ENCODE data around the gene TCL1B. TPM values are rescaled to one million over a fixed set of nuclear protein-coding genes. Genes with fewer than 3 reads are reported as not detected.

The TCL1B gene
- total and polyA plus RNA-seq, 2 of the 4 experiments (the other 2 are of a cell fraction) = not detected

DNA sequence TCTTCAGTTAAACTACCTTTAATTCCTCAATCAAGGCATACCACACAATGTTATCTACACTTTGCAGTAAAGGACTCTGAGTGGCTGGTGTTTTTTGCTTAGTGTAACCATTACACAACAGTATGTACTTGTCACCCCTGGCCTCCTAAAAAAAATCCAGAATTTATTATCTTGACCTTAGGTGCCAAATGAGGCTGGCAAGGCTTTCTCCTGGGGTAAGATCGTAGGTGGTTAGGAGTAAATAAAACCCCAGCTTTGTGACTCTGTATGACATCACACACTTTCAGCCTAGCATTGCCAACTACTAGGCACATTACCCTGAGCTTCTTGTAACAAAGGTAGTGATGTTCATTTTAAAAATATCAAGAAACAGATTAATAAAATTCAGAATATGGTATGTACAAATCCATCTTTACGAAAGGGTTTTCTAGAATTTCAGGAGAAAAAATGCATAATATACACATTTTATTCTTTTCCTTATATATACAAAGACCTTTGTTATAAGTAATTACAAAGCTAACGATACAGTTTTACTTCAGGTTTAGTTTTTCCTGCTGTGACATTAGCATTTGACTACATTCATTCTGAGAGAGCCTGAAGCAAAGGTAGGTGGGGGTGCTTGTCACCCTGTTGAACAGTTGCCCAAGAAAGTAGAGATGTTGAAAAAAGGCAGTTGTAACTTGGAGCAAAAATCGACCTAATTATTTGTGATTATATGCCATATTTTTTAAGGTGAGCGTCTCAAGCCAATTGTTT is 14.2 kb downstream of the TCL1B start:
- H3K14ac ChIP-seq (replicated peaks; ENCODE audit: low read depth, low read length) = no peak overlapping the region
- H2AK9ac ChIP-seq (replicated peaks; ENCODE audit: low read depth, low read length, poor library complexity) = no peak overlapping the region
- H3K4me3 ChIP-seq (ENCODE audit: insufficient read depth, low read depth, low read length) = no peak overlapping the region
- no peak overlapping the region for H4K91ac ChIP-seq (ENCODE audit: insufficient read depth, low read depth, low read length)
- no peak overlapping the region for H3K23ac ChIP-seq (ENCODE audit: low read depth, low read length)
- no peak overlapping the region for H3K27ac ChIP-seq (ENCODE audit: insufficient read depth, low read length)
- H2AK5ac ChIP-seq (ENCODE audit: low read depth, low read length) = no peak overlapping the region
- H3K4me2 ChIP-seq (ENCODE audit: low read depth, low read length) = no peak overlapping the region
- no peak overlapping the region for H2BK20ac ChIP-seq (ENCODE audit: low read depth, low read length)
- no peak overlapping the region for H3K9ac ChIP-seq (ENCODE audit: low read depth, low read length)
- H3K9me1 ChIP-seq (ENCODE audit: insufficient read depth, low read length) = no peaks in the 10 kb centered on the region
- H3K27me3 ChIP-seq (ENCODE audit: control insufficient read depth, insufficient read depth, low read length) = no peaks in the 10 kb centered on the region
- intact Hi-C loops (cut with micrococcal nuclease) = no loop called here
- H2BK15ac ChIP-seq (ENCODE audit: low read depth, low read length) = no peak overlapping the region
- no peak overlapping the region for H3K4ac ChIP-seq (ENCODE audit: low read depth, low read length)
- H2BK5ac ChIP-seq (ENCODE audit: low read depth, low read length, poor library complexity, severe bottlenecking) = no peak overlapping the region
- no peak overlapping the region for H3K18ac ChIP-seq (ENCODE audit: low read depth, low read length)
- BruUV-seq (replicated peaks) = no TSS peak
- H3K56ac ChIP-seq (ENCODE audit: extremely low read depth, insufficient read depth, low read length) = no peak overlapping the region
- TF ChIP-seq RAD21 (IDR thresholded peaks at IDR 0.05; ENCODE audit: low read length) (no peak), FOS (IDR thresholded peaks at IDR 0.05; ENCODE audit: low read depth, low read length) (no peak), CHD1 (IDR thresholded peaks at IDR 0.05; ENCODE audit: low read depth, low read length) (no peak), MAFK (IDR thresholded peaks at IDR 0.05; ENCODE audit: low read depth, low read length) (no peak), BHLHE40 (IDR thresholded peaks at IDR 0.05; ENCODE audit: low read depth, low read length) (no peak), SMC3 (IDR thresholded peaks at IDR 0.05; ENCODE audit: low read depth, low read length) (no peak), RFX5 (IDR thresholded peaks at IDR 0.05; ENCODE audit: low read depth, low read length) (no peak), MAZ (IDR thresholded peaks at IDR 0.05; ENCODE audit: borderline replicate concordance, low read depth, low read length) (no peak), MXI1 (IDR thresholded peaks at IDR 0.05; ENCODE audit: borderline replicate concordance, low read depth, low read length) (no peak), CEBPB (IDR thresholded peaks at IDR 0.05; ENCODE audit: low read depth, low read length) (no peak)
- TF ChIP-seq, protein P1, sequence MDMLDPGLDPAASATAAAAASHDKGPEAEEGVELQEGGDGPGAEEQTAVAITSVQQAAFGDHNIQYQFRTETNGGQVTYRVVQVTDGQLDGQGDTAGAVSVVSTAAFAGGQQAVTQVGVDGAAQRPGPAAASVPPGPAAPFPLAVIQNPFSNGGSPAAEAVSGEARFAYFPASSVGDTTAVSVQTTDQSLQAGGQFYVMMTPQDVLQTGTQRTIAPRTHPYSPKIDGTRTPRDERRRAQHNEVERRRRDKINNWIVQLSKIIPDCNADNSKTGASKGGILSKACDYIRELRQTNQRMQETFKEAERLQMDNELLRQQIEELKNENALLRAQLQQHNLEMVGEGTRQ (IDR thresholded peaks at IDR 0.05; ENCODE audit: low read depth, low read length) = no peak
- TF ChIP-seq, protein P2, sequence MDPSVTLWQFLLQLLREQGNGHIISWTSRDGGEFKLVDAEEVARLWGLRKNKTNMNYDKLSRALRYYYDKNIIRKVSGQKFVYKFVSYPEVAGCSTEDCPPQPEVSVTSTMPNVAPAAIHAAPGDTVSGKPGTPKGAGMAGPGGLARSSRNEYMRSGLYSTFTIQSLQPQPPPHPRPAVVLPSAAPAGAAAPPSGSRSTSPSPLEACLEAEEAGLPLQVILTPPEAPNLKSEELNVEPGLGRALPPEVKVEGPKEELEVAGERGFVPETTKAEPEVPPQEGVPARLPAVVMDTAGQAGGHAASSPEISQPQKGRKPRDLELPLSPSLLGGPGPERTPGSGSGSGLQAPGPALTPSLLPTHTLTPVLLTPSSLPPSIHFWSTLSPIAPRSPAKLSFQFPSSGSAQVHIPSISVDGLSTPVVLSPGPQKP (IDR thresholded peaks at IDR 0.05; ENCODE audit: borderline replicate concordance, low read depth, low read length) = no peak
- TF ChIP-seq, protein P3, sequence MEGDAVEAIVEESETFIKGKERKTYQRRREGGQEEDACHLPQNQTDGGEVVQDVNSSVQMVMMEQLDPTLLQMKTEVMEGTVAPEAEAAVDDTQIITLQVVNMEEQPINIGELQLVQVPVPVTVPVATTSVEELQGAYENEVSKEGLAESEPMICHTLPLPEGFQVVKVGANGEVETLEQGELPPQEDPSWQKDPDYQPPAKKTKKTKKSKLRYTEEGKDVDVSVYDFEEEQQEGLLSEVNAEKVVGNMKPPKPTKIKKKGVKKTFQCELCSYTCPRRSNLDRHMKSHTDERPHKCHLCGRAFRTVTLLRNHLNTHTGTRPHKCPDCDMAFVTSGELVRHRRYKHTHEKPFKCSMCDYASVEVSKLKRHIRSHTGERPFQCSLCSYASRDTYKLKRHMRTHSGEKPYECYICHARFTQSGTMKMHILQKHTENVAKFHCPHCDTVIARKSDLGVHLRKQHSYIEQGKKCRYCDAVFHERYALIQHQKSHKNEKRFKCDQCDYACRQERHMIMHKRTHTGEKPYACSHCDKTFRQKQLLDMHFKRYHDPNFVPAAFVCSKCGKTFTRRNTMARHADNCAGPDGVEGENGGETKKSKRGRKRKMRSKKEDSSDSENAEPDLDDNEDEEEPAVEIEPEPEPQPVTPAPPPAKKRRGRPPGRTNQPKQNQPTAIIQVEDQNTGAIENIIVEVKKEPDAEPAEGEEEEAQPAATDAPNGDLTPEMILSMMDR (conservative IDR thresholded peaks at IDR 0.05; ENCODE audit: low read depth, low read length) = no peak
- no peaks in the 10 kb centered on the region for H3K79me1 ChIP-seq (ENCODE audit: low read depth in 1 of 2, low read length in 2 of 2)
- H2AFZ ChIP-seq (replicated peaks; ENCODE audit: low read length, poor library complexity) = no peak overlapping the region
- H4K20me1 ChIP-seq (ENCODE audit: insufficient read depth, low read length) = no peaks in the 10 kb centered on the region
- ChIA-PET POLR2A (ENCODE audit: unreplicated experiment) (no interaction called here), CTCF (no interaction called here)
- no CpG with 5 or more reads among the region's 5 CpGs for WGBS, 2 experiments (ENCODE audit: extremely low coverage in 2 of 2, insufficient read length in 1 of 2)
- in situ Hi-C loops (cut with MboI; ENCODE audit: low sequenced_read_pairs) = no loop called here
- DNase-seq (no peak), ATAC-seq (ENCODE audit: low read depth) (no peak)
- H4K5ac ChIP-seq (ENCODE audit: low read depth, low read length) = no peak overlapping the region
- no peaks in the 10 kb centered on the region for H3K36me3 ChIP-seq (ENCODE audit: control insufficient read depth, insufficient read depth, low read length)
- no peaks in the 10 kb centered on the region for H3K9me3 ChIP-seq (ENCODE audit: control insufficient read depth, insufficient read depth, low read length)
- no peak overlapping the region for H4K8ac ChIP-seq (ENCODE audit: low read depth in 2 of 2, low read length in 2 of 2)
- dilution Hi-C loops (cut with HindIII; ENCODE audit: low sequenced_read_pairs, unreplicated experiment) = no loop called here
- H2BK120ac ChIP-seq (ENCODE audit: low read depth, low read length) = no peak overlapping the region
- no peaks in the 10 kb centered on the region for H3K4me1 ChIP-seq (ENCODE audit: control insufficient read depth, insufficient read depth, low read length)

Measured in IMR-90 (cell line).